GM21447 (cell line): ENCODE results near the gene ARHGAP22.

Source experiments
- ATAC-seq: cut with Tn5 transposase; IDR thresholded peaks from one replicate; pipeline ENCODE4 v1.9.1; 2021; ENCODE audit not compliant: unreplicated experiment

Gene ARHGAP22

DNA sequence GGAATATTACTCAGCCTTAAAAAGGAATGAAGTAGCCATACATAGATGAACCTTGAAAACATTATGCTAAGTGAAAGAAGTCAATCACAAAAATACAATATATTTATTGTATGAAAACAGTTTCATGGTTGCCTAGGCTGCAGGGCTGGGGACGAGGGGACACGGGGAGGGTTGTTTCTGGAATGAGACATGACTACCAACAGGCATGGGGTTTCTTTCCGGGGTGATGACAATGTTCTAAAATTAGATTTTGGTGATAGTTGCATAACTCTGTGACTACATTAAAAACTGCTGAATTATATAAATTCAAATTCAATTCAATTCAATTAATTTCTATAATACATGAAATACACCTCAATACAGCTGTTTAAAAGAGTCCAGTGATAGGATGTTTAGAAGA, 88.0 kb downstream of the ARHGAP22 start:
- ATAC-seq: no peak

DNA sequence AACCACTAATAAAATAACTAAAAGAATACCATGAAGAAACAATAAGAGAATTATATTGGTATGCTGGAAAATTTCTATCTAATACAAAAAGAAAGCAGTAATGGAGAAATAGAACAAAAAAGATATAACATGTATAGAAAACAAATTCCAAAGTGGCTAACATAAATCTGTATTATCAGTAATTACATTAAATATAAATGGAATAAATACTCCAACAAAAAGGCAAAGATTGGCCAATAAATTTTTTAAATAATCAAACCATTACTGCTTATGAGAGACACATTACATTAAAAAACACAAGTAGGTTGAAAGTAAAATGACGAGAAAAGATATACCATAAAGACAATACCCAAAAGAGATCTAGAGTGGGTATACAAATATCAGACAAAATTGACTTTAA, 90.0 kb downstream of the ARHGAP22 start:
- no peak for ATAC-seq

DNA sequence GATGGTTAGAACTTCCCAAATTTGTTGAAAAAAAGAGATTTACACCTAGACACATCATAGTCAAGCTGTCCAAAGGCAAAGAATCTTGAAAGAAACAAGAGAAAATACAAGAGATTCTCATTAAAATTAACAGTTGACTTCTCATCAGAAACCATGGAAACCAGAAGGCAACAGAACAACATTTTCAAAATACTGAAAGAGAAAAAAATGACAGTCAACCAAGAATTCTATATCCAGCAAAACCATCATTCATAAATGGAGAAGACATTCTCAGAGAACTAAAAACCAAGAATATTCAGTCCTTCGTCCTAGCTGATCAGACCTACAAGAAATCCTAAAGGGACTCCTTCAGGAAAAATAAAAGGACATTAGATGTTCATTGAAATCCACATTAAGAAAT, 90.6 kb downstream of the ARHGAP22 start:
- ATAC-seq: no peak

- ATAC-seq: no peak
Measured at GRCh38 chr10:48512861-48513260, 92.0 kb downstream of the ARHGAP22 start.

GRCh38 chr10:48511875-48512231, 93.0 kb downstream of the ARHGAP22 start:
- ATAC-seq: no peak

DNA sequence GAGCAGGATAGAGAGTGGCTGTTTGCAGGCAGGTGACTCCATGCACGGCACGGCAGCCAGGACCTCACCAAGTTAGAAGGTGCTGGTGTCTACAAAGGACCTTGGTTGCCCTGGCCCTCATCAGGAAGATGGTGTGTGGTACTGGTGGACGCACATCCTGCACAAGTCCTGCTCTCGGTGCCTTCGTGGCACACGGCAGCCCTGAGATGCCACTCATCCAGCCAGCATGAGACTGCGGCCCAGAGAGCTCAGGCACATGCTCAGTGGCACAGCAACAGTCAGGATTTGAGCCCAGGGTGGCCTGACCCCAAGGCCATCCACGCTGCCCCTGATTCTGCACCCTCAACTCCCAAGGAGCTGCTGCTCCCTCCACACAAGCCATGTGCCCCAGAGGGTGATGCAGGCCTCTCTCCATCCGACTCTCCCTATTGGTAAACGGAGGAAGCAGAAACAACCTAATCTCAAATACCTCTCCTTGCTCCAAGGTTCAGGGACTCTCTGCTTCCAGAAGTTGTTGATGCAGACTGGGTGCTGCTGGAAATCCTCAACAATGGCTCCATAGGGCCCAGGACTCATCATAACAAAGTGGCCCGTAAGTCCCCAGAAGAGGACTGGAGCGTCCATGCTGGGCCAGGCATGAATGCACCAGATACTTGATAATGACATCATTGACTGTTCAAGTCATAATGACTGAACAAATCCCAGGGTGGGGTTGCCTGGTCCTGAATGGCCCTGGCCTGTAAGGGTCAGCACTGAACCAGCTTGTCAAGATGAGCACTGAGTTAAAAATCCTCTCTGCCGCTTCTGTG, 93.6 kb downstream of the ARHGAP22 start:
- ATAC-seq: no peak

- no peak for ATAC-seq
Measured at GRCh38 chr10:48509974-48510692, 94.7 kb downstream of the ARHGAP22 start.

DNA sequence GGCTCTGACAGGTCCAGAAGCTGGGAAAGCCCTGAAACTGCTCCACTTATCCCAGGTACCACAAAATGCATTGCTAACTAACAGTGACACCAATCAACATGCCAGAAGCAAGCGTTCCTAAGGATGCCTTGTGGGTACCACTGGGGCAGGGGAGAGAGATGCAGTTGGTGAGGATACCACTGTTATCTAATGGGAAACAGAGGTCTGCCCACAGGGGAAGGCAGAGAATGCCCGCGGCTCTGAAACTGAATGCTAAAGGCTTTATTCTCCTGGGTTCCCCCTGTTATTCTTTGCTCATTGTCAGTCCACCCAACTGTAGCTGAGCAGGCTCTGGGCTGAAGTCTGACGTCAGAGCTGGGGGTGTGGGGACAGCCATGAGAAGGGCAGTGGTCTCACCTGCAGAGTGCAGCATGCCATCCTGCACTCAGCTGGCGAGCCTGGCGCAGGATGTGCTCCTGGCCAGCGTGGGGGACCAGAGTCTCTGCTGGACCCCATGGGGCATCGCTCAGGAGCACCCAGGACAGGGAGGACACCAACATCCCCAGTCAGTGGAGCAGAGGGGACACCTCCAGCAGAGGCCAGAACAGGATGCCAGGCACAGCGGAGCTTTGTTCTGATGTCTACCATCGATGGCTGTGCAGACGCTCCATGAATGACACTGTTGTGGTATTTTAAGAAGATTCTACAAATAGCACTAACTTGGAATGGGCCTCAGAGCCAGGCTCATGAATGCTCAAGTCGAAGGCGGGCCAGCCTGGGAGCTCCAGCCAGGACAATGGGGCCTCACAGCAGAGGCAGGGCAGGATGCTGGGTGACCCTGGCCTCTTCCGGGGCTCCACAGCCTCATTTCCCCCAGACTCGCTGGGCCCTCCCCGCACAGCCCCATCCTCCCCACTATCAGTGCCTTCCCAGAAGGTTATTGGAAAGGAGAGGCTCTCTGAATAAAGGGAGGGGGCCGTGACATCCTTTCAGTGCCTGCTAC, 95.8 kb downstream of the ARHGAP22 start:
- ATAC-seq: no peak

DNA sequence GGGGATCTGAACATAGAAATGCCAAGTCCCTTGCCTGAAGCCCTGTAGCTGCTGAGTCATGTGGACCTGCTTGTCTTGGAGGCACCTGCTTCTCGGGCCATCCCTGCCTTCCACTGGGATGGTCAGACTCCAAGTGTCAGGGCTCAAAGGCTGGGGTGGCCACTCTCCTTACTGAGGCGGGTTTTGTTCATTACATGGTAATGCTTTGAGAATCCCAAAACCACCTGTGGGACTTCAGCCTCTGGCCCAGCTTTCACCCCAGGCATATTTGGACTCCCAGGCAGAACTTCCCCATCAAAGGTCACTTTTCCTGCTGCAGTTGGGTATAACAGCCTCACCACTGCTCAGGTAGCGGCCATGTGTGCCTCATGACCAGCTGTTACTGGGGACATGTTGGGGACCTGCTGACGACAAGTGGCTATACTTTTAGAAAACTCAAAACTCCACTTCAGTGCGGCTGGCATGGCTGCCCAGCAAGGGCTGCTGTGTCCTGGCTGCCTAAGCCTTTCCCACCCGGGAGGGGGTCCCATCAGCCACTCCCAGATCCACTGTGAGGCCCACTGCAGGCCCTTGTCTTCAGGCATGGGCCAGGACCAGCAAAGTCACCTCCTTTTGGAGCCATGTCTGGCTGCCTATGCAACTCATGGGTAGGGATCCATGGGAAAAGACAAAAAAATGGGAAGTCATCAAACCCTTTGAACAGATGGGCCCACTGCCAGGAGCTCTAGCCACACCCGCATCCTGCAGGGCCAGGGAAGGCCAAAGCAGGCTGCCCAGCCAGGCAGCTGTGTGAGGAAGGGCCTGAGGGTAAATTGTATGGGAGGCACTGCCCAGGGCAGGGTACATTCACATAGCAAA, 96.7 kb downstream of the ARHGAP22 start:
- no peak for ATAC-seq

GRCh38 chr10:48507494-48507893, 97.4 kb downstream of the ARHGAP22 start:
- no peak for ATAC-seq

DNA sequence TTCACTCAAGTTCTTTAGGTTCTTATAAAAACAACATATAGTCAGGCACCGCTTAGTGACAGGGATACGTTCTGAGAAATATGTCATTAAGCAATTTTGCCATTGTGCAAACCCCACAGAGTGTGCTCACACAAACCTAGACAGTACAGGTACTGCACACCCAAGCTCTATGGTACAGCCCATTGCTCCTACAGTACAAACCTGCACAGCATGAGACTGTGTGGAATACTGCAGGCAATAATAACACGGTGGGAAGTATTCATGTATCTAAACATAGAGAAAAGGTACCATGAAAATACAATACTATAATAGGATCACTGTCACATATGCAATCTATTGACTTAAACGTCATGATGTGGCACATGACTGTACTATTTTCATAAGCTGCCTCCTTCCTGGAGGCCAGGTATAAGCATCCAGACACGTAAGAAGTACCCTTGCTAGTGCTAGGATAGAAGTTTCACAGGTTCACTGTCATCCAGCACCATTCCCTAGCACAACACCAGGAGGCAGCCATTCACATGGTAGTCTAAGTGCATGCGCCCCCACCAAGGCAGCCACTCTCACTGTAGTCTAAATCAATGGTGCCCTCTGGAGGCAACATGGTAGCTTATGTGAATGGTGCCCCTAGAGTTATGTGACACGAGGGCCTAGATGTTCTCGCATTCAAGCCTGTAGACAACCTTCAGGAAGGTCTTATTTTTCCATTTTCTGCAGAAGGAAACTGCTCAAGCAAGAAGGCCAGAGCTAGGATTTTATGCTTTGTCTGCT, 98.5 kb downstream of the ARHGAP22 start:
- no peak for ATAC-seq

DNA sequence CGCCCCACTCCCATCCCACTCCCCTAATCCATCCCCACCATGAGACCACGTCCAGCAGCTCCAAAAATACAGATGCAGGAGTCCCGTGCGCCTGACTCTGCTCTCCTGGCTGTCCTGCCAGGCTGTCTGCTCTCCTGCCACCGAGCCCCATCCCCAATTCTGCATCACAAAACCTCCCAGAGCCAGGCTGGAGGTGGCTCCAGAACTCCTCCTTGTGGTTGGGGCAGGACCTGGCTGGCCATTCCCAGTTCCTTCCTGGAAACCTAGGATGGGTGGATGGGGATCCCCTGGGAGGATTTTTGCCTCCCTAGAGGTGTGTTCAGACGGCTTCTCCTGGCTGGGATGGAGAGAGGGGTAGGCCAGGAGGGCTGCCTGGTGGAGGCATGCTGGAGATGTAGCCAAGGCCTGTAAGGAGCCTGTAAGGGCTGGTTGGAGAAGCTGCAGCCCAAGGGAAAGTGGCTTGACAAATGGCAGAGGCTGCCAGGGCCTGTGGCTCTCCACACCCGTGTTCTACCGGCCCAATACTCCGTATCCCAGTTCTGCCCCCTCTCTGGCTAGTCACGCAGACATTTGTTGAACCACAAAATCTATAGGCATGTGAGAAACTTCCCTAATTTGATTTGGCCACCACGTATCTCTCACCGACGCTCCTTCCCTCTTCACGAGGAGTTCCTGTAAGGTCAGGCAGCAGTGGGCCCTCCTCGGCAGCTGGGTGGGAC, 99.3 kb downstream of the ARHGAP22 start:
- no peak for ATAC-seq

DNA sequence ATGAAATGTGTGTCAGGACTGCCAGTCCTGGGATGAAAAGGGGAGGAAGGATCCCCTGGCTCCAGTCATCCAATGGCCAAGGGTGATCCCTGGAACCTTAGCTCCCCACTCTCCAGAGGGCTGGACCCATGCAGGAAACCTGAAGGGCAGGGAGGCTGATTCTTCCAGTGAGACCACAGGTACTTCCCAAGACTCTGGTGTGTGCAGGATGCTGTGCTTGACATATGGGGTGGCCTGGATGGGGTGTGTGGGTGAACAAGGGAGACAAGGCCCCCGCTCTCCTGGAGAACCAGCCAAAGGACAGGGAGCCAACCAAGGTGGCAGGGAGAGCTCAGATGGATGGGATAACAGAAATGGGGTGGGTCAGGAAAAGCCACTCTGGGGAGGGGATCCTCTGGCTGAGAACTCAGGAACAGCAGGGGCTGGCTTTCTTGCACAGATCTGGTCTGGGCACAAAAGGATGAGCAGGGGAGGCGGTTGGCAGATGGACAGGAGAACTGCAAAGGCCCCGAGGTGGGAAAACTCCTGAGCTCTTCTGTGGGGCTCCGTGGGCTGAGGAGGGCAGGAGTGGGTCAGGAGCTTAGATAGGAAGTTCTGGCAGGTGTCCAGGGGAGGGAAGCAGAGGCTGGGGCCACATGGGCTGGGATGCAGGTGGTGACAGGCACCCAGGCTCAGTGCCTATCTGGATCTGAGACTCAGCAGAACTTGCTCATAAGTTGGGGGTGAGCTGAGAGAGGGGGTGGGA, 100.6 kb downstream of the ARHGAP22 start:
- ATAC-seq: no peak

DNA sequence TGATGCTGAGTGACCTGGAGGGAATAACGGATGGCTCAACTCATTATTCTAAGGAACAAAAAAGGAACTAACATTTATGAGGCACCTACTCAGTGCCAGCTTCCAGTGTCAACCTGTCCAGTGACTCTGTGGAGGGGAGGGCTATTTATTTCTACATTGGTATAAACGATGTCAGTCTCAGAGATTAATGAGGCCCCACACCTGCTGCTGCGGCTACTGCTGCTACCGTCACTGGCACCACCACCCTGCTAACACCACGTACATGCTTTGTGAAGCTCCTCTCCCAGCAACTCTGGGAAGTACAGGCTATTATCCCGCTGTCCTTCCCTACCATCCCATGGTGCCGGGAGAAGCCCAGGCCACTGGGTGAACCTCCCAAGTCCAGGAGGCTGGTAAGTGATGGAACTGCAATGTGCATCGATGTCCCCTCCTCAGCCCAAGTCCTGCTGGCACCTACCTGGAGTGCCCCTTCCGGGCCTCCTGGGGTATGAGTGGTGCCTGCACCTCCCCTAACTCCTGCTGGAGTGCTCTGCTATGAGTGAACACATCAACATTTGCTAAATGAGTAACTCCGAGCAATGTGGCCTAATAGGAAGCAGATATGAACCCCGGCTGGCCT, 101.5 kb downstream of the ARHGAP22 start:
- no peak for ATAC-seq

DNA sequence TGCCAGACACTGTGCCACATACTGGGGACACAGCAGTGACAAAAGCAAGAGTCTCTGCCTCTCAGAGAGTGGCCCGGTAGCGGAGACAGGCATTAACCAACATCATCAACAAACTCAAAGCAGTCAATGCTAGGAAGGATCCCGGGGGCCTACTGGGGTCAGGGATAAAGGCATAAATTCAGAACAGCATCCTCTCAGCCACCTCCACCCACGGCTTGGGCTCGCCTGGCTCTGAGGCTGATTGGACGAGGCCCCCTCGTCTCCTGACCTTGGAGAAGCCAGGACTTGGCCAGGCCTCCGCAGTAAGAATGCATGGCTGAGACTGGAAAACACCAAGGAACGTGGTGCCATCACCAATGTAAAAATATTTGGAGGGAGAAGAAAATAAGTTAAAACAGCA, 102.1 kb downstream of the ARHGAP22 start:
- ATAC-seq: no peak

- ATAC-seq: no peak
Measured at GRCh38 chr10:48501787-48502771, 102.8 kb downstream of the ARHGAP22 start.

DNA sequence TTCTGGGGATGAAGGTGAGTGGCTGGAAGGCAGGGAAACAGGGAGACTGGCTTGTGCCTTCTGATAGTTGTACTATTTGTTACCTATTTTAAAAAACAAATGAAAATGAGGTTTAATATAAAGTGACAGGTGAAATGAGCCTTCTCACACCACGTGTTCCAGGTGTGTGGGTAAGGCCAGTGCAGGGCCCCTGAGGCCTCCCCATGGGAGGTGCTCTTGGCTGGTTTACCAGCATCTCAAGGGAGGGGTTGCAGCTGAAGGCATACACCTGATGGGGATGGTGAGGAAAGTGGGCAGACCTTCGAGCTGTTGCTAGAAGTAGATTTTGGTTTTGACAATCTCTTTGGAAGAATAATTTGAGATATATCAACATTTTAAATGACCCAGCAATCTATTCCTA, 103.6 kb downstream of the ARHGAP22 start:
- ATAC-seq: no peak
